ENCODE measurements around the gene TRAPPC14. TPM values are rescaled to one million over a fixed set of nuclear protein-coding genes. Genes with fewer than 3 reads are reported as not detected.

Gene TRAPPC14
- total RNA-seq, 3 donors from 2014 or later (not counting 1 experiment from before 2014, with no cell fraction given), result 55.1 to 59.2 (median 56.5) TPM

DNA sequence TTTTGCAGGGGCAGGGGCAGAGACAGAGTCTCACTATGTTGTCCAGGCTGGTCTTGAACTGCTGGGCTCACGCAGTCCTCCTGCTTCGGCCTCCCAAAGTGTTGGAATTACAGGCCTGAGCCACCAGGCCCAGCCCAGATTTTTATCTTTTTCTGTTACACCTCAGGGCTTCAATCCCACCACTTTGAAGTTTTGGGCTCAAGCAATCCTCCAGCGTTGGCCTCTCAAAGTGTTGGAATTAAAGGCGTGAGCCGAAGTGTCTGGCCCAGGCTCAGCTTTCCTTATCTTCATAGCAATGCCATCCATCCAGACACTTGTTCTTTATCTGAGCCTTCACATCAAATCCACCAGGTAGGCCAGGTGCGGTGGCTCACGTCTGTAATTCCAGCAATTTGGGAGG, 43.5 kb downstream of the TRAPPC14 start:
- no peaks in the 10 kb centered on the region for H3K27me3 Mint-ChIP-seq (ENCODE audit: low read depth in 2 of 2)
- intact Hi-C loops (cut with micrococcal nuclease), result loop anchor here (5.0 kb wide), 1 partner anchor 33 kb away; the partner anchor contains the start of gene ZNF3
- Histone ChIP-seq H3K4me1 (ENCODE audit: control insufficient read depth, insufficient read depth, low read length) (peaks cover 14% of the 10 kb centered on the region), H3K9me3 (ENCODE audit: control insufficient read depth, insufficient read depth, low read length) (no peaks in the 10 kb centered on the region), H3K27me3 (ENCODE audit: control insufficient read depth, insufficient read depth, low read length) (no peaks in the 10 kb centered on the region), H3K36me3 (ENCODE audit: control insufficient read depth, insufficient read depth, low read length) (peaks cover 22% of the 10 kb centered on the region), H3K27ac (ENCODE audit: low read length) (no peak overlapping the region), H3K4me3 (ENCODE audit: low read length) (no peak overlapping the region)
- no peaks in the 10 kb centered on the region for H3K36me3 Mint-ChIP-seq
- peaks cover 15 to 17% of the 10 kb centered on the region in 2 donors for H3K4me1 Mint-ChIP-seq
- no peaks in the 10 kb centered on the region for H3K9me3 Mint-ChIP-seq
- TF ChIP-seq, protein P1, sequence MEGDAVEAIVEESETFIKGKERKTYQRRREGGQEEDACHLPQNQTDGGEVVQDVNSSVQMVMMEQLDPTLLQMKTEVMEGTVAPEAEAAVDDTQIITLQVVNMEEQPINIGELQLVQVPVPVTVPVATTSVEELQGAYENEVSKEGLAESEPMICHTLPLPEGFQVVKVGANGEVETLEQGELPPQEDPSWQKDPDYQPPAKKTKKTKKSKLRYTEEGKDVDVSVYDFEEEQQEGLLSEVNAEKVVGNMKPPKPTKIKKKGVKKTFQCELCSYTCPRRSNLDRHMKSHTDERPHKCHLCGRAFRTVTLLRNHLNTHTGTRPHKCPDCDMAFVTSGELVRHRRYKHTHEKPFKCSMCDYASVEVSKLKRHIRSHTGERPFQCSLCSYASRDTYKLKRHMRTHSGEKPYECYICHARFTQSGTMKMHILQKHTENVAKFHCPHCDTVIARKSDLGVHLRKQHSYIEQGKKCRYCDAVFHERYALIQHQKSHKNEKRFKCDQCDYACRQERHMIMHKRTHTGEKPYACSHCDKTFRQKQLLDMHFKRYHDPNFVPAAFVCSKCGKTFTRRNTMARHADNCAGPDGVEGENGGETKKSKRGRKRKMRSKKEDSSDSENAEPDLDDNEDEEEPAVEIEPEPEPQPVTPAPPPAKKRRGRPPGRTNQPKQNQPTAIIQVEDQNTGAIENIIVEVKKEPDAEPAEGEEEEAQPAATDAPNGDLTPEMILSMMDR (IDR thresholded peaks at IDR 0.05), result no peak
- no peak overlapping the region for H3K27ac Mint-ChIP-seq
- no peak for ATAC-seq
- no peak overlapping the region for H3K4me3 Mint-ChIP-seq
- DNase-seq, result no peak
- WGBS (ENCODE audit: insufficient coverage), result 95% methylated on average over 7 of the region's 7 CpGs

DNA sequence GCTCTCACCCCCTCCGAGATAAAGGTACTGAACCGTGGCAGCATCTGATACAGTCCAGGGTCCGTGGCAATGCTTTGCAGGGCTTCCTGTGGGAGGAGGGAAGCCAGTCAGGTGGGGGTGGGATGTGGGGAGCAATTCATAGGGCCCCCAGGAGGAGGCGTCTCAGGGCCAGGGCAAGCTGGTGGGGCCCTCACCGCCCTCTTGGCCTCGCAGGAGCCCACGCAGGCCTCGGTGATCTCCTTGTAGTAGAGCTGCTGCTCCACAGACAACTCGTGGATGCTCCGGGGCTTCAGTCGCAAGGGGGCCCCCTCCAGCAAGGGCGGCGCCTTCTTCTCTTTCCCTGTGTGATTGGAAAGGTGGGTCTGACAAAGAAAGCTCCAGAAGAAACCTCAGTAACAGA, 46.6 kb downstream of the TRAPPC14 start:
- no peaks in the 10 kb centered on the region for H3K4me1 Mint-ChIP-seq
- Histone ChIP-seq H3K4me1 (ENCODE audit: control insufficient read depth, insufficient read depth, low read length) (no peaks in the 10 kb centered on the region), H3K36me3 (ENCODE audit: control insufficient read depth, insufficient read depth, low read length) (peaks cover 37% of the 10 kb centered on the region), H3K9me3 (ENCODE audit: control insufficient read depth, insufficient read depth, low read length) (no peaks in the 10 kb centered on the region), H3K27me3 (ENCODE audit: control insufficient read depth, insufficient read depth, low read length) (no peaks in the 10 kb centered on the region), H3K27ac (ENCODE audit: low read length) (no peak overlapping the region), H3K4me3 (ENCODE audit: low read length) (no peak overlapping the region)
- H3K36me3 Mint-ChIP-seq, result no peaks in the 10 kb centered on the region
- no peaks in the 10 kb centered on the region for H3K27me3 Mint-ChIP-seq (ENCODE audit: low read depth in 2 of 2)
- intact Hi-C loops (cut with micrococcal nuclease), result no loop called here
- WGBS (ENCODE audit: insufficient coverage), result 86% methylated on average over 13 of the region's 13 CpGs
- no peak for DNase-seq
- no peak for ATAC-seq
- no peak overlapping the region for H3K4me3 Mint-ChIP-seq
- TF ChIP-seq, protein P1 (IDR thresholded peaks at IDR 0.05), result no peak
- H3K27ac Mint-ChIP-seq, result no peak overlapping the region
- no peaks in the 10 kb centered on the region for H3K9me3 Mint-ChIP-seq

DNA sequence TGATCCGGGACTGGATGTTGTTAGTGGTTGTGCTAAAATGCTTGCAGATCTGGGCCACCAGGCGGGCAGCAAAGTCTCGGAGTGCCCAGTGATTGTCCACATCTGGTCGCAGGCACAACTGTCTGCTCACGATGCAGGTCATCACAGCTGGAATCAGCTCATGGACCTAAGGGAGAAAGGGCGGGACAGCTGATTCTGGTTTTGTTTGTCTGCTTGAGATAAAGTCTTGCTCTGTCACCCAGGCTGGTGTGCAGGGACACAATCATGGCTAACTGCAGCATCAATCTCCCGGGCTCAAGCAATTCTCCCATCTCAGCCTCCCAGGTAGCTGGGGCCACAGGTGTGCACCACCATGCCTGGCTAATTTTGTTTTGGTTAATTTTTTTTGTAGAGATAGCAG, 47.4 kb downstream of the TRAPPC14 start:
- Mint-ChIP-seq H3K4me1 (no peaks in the 10 kb centered on the region), H3K36me3 (no peaks in the 10 kb centered on the region), H3K4me3 (no peak overlapping the region), H3K27ac (no peak overlapping the region), H3K9me3 (no peaks in the 10 kb centered on the region), H3K27me3 (ENCODE audit: low read depth in 2 of 2) (no peaks in the 10 kb centered on the region)
- WGBS (ENCODE audit: insufficient coverage), result 97% methylated on average over 7 of the region's 7 CpGs
- H3K36me3 ChIP-seq (ENCODE audit: control insufficient read depth, insufficient read depth, low read length), result peaks cover 43% of the 10 kb centered on the region
- no peaks in the 10 kb centered on the region for H3K27me3 ChIP-seq (ENCODE audit: control insufficient read depth, insufficient read depth, low read length)
- H3K4me3 ChIP-seq (ENCODE audit: low read length), result no peak overlapping the region
- H3K9me3 ChIP-seq (ENCODE audit: control insufficient read depth, insufficient read depth, low read length), result no peaks in the 10 kb centered on the region
- no peaks in the 10 kb centered on the region for H3K4me1 ChIP-seq (ENCODE audit: control insufficient read depth, insufficient read depth, low read length)
- intact Hi-C loops (cut with micrococcal nuclease), result no loop called here
- DNase-seq, result no peak
- TF ChIP-seq, protein P1 (IDR thresholded peaks at IDR 0.05), result no peak
- H3K27ac ChIP-seq (ENCODE audit: low read length), result no peak overlapping the region
- ATAC-seq, result no peak

DNA sequence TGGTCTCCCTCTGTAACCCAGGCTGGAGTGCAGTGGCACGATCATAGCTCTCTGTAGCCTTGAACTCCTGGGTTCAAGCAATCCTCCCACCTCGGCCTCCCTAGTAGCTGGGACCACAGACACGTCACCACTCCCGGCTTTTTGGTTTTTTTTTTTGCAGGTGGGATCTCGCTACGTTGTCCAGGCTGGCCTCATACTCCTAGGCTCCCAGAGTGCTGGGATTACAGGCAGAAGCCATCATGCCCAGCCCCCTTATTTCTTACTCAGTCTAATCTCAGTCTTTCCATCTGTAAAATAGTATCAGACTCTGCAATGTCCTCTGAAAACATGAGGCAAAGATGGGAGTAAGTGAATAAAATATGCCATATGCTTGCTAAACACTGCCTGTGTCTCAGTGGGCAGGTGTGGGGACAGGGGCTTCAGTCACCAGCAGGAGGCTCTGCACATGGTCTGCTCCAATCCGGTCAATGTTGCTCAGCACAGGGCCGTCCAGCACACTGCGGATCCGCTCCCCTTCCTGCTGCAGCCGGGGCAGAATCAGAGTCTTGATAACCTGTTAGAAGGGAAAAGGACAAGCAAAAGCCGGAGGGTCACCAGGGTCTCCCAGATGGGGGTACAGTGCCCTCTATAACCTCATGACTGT, 48.9 kb downstream of the TRAPPC14 start:
- Mint-ChIP-seq H3K36me3 (no peaks in the 10 kb centered on the region), H3K4me3 (no peak overlapping the region), H3K27me3 (ENCODE audit: low read depth in 2 of 2) (no peaks in the 10 kb centered on the region), H3K4me1 (no peaks in the 10 kb centered on the region), H3K27ac (no peak overlapping the region), H3K9me3 (no peaks in the 10 kb centered on the region)
- intact Hi-C loops (cut with micrococcal nuclease), result loop anchor here (10.0 kb wide), 1 partner anchor 565 kb away; the partner anchor contains the start of gene GNB2
- H3K36me3 ChIP-seq (ENCODE audit: control insufficient read depth, insufficient read depth, low read length), result peaks cover 45% of the 10 kb centered on the region
- DNase-seq (no peak), ATAC-seq (no peak)
- TF ChIP-seq, protein P1 (IDR thresholded peaks at IDR 0.05), result no peak
- no peaks in the 10 kb centered on the region for H3K9me3 ChIP-seq (ENCODE audit: control insufficient read depth, insufficient read depth, low read length)
- H3K27me3 ChIP-seq (ENCODE audit: control insufficient read depth, insufficient read depth, low read length), result no peaks in the 10 kb centered on the region
- no peak overlapping the region for H3K4me3 ChIP-seq (ENCODE audit: low read length)
- WGBS (ENCODE audit: insufficient coverage), result 93% methylated on average over 12 of the region's 12 CpGs
- H3K4me1 ChIP-seq (ENCODE audit: control insufficient read depth, insufficient read depth, low read length), result no peaks in the 10 kb centered on the region
- no peak overlapping the region for H3K27ac ChIP-seq (ENCODE audit: low read length)
